ENCODE results near the gene YIPF1.

The YIPF1 gene

DNA sequence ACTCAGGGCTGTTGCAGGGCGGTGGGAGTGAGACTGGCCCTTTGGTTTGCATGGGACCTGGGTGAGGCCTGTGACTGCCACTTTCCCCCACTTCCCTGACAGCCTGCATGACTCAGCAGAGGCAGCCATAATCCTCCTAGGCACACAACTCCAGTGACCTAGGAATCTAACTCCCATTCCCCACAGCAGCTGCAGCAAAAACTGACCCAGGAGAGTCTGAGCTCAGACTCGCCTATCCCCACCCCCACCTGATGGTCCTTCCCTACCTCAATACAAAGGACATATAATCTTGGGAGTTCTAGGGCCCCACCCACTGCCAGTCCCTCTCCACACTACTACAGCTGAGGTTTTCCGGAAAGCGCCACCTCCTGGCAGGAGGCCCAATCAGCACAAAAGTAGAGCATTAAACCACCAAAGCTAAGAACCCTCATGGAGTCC lies 78.2 kb downstream of the YIPF1 start:
- no peaks in the 10 kb centered on the region for H4K20me1 ChIP-seq (ENCODE audit: insufficient read depth, low read length)
- no peak overlapping the region for H3K4me3 ChIP-seq (ENCODE audit: low read length)
- no peak overlapping the region for H3K4me2 ChIP-seq (ENCODE audit: low read depth, low read length)
- no peaks in the 10 kb centered on the region for H3K4me1 ChIP-seq (ENCODE audit: low read length)
- no peak overlapping the region for H2AFZ ChIP-seq (ENCODE audit: low read length)
- no peak for TF ChIP-seq EZH2phosphoT487 (IDR thresholded peaks at IDR 0.05; ENCODE audit: low read length)
- TF ChIP-seq, protein P1, sequence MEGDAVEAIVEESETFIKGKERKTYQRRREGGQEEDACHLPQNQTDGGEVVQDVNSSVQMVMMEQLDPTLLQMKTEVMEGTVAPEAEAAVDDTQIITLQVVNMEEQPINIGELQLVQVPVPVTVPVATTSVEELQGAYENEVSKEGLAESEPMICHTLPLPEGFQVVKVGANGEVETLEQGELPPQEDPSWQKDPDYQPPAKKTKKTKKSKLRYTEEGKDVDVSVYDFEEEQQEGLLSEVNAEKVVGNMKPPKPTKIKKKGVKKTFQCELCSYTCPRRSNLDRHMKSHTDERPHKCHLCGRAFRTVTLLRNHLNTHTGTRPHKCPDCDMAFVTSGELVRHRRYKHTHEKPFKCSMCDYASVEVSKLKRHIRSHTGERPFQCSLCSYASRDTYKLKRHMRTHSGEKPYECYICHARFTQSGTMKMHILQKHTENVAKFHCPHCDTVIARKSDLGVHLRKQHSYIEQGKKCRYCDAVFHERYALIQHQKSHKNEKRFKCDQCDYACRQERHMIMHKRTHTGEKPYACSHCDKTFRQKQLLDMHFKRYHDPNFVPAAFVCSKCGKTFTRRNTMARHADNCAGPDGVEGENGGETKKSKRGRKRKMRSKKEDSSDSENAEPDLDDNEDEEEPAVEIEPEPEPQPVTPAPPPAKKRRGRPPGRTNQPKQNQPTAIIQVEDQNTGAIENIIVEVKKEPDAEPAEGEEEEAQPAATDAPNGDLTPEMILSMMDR (IDR thresholded peaks at IDR 0.05; ENCODE audit: low read length): peak; percentile 46
- H3K9me3 ChIP-seq (replicated peaks; ENCODE audit: insufficient read depth, low read length): no peaks in the 10 kb centered on the region
- H3K9ac ChIP-seq (ENCODE audit: low read length): no peak overlapping the region
- H3F3A ChIP-seq (ENCODE audit: insufficient read depth, low read length): no peaks in the 10 kb centered on the region
- no peaks in the 10 kb centered on the region for H3K9me2 ChIP-seq (replicated peaks; ENCODE audit: insufficient read depth, low read length)
- H3K27ac ChIP-seq (ENCODE audit: low read length): no peak overlapping the region
- DNase-seq: no peak
- no peaks in the 10 kb centered on the region for H3K27me3 ChIP-seq (replicated peaks; ENCODE audit: insufficient read depth, low read length)
- no peaks in the 10 kb centered on the region; the same call in 1 of the 2 replicates for H3K36me3 ChIP-seq (replicated peaks; ENCODE audit: insufficient read depth, low read length)
- H3K79me2 ChIP-seq (ENCODE audit: low read length): no peaks in the 10 kb centered on the region

DNA sequence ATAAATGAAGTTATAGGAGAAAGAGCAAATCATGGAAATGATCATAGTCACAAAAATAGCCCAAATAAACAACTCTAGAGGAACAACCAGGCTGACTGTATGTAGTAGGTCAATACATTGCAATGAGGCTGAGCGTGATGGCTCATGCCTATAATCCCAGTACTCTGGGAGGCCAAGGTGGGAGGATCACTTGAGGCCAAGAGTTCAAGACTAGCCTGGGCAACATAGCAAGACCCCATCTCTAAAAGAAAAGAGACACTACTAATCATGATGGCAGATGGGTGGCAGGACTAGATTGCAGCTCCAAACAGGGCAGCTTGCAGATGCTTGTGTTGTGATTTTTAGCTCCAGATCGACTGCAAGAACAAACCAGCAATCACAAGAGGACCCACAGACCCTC lies 79.1 kb downstream of the YIPF1 start:
- H3K9me3 ChIP-seq (replicated peaks; ENCODE audit: insufficient read depth, low read length): no peaks in the 10 kb centered on the region
- no peak overlapping the region for H2AFZ ChIP-seq (ENCODE audit: low read length)
- no peaks in the 10 kb centered on the region for H4K20me1 ChIP-seq (ENCODE audit: insufficient read depth, low read length)
- H3K4me1 ChIP-seq (ENCODE audit: low read length): no peaks in the 10 kb centered on the region
- H3K9me2 ChIP-seq (replicated peaks; ENCODE audit: insufficient read depth, low read length): no peaks in the 10 kb centered on the region
- no peaks in the 10 kb centered on the region for H3K79me2 ChIP-seq (ENCODE audit: low read length)
- no peaks in the 10 kb centered on the region for H3K27me3 ChIP-seq (replicated peaks; ENCODE audit: insufficient read depth, low read length)
- TF ChIP-seq EZH2 (optimal IDR thresholded peaks at IDR 0.05; ENCODE audit: low read depth, low read length) (no peak), EZH2phosphoT487 (IDR thresholded peaks at IDR 0.05; ENCODE audit: low read length) (no peak)
- TF ChIP-seq, protein P1 (IDR thresholded peaks at IDR 0.05; ENCODE audit: low read length): no peak
- no peak overlapping the region for H3K4me2 ChIP-seq (ENCODE audit: low read depth, low read length)
- no peak overlapping the region for H3K4me3 ChIP-seq (ENCODE audit: low read length)
- H3K9ac ChIP-seq (ENCODE audit: low read length): no peak overlapping the region
- H3F3A ChIP-seq (ENCODE audit: insufficient read depth, low read length): no peaks in the 10 kb centered on the region
- DNase-seq: no peak
- H3K27ac ChIP-seq (ENCODE audit: low read length): no peak overlapping the region
- no peaks in the 10 kb centered on the region; the same call in 1 of the 2 replicates for H3K36me3 ChIP-seq (replicated peaks; ENCODE audit: insufficient read depth, low read length)

DNA sequence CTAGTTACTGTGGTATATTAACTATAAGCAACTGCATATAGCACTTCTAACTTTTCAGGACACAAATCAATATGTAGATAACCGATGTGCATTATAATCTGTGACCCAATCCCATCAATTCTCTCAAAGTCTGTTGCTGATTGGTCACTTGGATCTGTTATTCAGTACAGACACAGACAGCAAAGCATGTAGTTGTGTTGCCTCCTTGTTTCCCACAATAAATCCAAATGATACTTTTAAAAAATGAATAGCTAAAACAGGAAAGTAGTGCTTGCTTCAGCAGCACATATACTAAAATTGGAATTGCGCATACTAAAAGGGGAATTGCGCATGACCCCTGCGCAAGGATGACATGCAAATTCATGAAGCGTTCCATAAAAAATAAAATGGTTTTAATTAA lies 79.6 kb downstream of the YIPF1 start:
- Histone ChIP-seq H3K4me1 (ENCODE audit: low read length) (no peaks in the 10 kb centered on the region), H3K4me3 (ENCODE audit: low read length) (no peak overlapping the region), H3K9me3 (replicated peaks; ENCODE audit: insufficient read depth, low read length) (no peaks in the 10 kb centered on the region), H3K4me2 (ENCODE audit: low read depth, low read length) (no peak overlapping the region), H3K9me2 (replicated peaks; ENCODE audit: insufficient read depth, low read length) (no peaks in the 10 kb centered on the region), H3K79me2 (ENCODE audit: low read length) (no peaks in the 10 kb centered on the region), H2AFZ (ENCODE audit: low read length) (no peak overlapping the region), H3K27me3 (replicated peaks; ENCODE audit: insufficient read depth, low read length) (no peaks in the 10 kb centered on the region), H3F3A (ENCODE audit: insufficient read depth, low read length) (no peaks in the 10 kb centered on the region), H3K9ac (ENCODE audit: low read length) (no peak overlapping the region), H3K27ac (ENCODE audit: low read length) (no peak overlapping the region), H3K36me3 (replicated peaks; ENCODE audit: insufficient read depth, low read length) (no peaks in the 10 kb centered on the region; the same call in 1 of the 2 replicates), H4K20me1 (ENCODE audit: insufficient read depth, low read length) (no peaks in the 10 kb centered on the region)
- no peak for DNase-seq
- TF ChIP-seq, protein P1 (IDR thresholded peaks at IDR 0.05; ENCODE audit: low read length): no peak
- TF ChIP-seq EZH2phosphoT487 (IDR thresholded peaks at IDR 0.05; ENCODE audit: low read length): no peak
- no peak for TF ChIP-seq EZH2 (optimal IDR thresholded peaks at IDR 0.05; ENCODE audit: low read depth, low read length)
